Sigmoid colon (tissue), 4 donors: ENCODE data around the gene CNTN4.

Experiments
- POLR2A ChIP-seq, 2 donors: fragments of 450-650 bp; IDR thresholded peaks; one replicate each; pipeline ENCODE4 v1.6.1; 2016; ENCODE audit warnings: antibody characterized with exemption in 2 of 2, mild to moderate bottlenecking in 2 of 2, moderate library complexity in 2 of 2
- POLR2AphosphoS5 ChIP-seq, 4 donors: sonication (generic); formaldehyde crosslinking; IDR thresholded peaks; one replicate each; pipeline ENCODE4 v1.6.1; 2017; ENCODE audit warnings: antibody characterized with exemption in 4 of 4

- TF ChIP-seq POLR2A (IDR thresholded peaks at IDR 0.05) (no peak), POLR2AphosphoS5 (IDR thresholded peaks at IDR 0.05) (no peak)
Measured at GRCh38 chr3:2468816-2469215, 370.1 kb downstream of the CNTN4 start.
